Parathyroid adenoma (tissue), 2 donors: ENCODE measurements around the gene ADAMTS3.

Experiments used
- H2AFZ ChIP-seq: fragments of 300-600 bp; sonication (generic); one replicate; pipeline ENCODE4 v1.7.0; 2017; ENCODE audit warnings: antibody characterized with exemption, mild to moderate bottlenecking
- H3K27ac ChIP-seq: fragments of 300-600 bp; sonication (generic); one replicate; pipeline ENCODE4 v1.7.0; 2017
- H3K27me3 ChIP-seq: fragments of 300-600 bp; sonication (generic); one replicate; pipeline ENCODE4 v1.7.0; 2017; ENCODE audit warnings: low read length; ENCODE audit not compliant: control insufficient read depth, insufficient read depth
- H3K36me3 ChIP-seq: fragments of 300-600 bp; sonication (generic); one replicate; pipeline ENCODE4 v1.7.0; 2017; ENCODE audit warnings: low read length; ENCODE audit not compliant: control insufficient read depth, insufficient read depth
- H3K4me1 ChIP-seq: fragments of 300-600 bp; sonication (generic); one replicate; pipeline ENCODE4 v1.7.0; 2017; ENCODE audit warnings: control low read depth
- H3K4me2 ChIP-seq: fragments of 300-600 bp; sonication (generic); one replicate; pipeline ENCODE4 v1.7.0; 2017; ENCODE audit warnings: low read length
- H3K4me3 ChIP-seq: fragments of 300-600 bp; sonication (generic); one replicate; pipeline ENCODE4 v1.7.0; 2017; ENCODE audit warnings: low read depth, low read length
- H3K79me2 ChIP-seq: fragments of 300-600 bp; sonication (generic); one replicate; pipeline ENCODE4 v1.7.0; 2017; ENCODE audit warnings: control low read depth
- H3K9ac ChIP-seq: fragments of 300-600 bp; sonication (generic); one replicate; pipeline ENCODE4 v1.7.0; 2017; ENCODE audit warnings: mild to moderate bottlenecking
- H3K9me3 ChIP-seq: fragments of 300-600 bp; sonication (generic); one replicate; pipeline ENCODE4 v1.7.0; 2017; ENCODE audit warnings: low read length; ENCODE audit not compliant: control insufficient read depth
- CTCF ChIP-seq: fragments of 300-600 bp; sonication (generic); IDR thresholded peaks from one replicate; pipeline ENCODE4 v1.7.0; 2017; ENCODE audit warnings: antibody characterized with exemption, mild to moderate bottlenecking
- donor health status: primary hyperparathyroidism.

Gene ADAMTS3

GRCh38 chr4:72567036-72567435 is 2.0 kb downstream of the ADAMTS3 start:
- H3K9me3 ChIP-seq, result no peaks in the 10 kb centered on the region
- peak overlapping the region; percentile 50 for H2AFZ ChIP-seq
- peak overlapping the region; percentile 87 for H3K27ac ChIP-seq
- H3K27me3 ChIP-seq, result no peaks in the 10 kb centered on the region
- H3K4me1 ChIP-seq, result peaks cover 6% of the 10 kb centered on the region
- no peak overlapping the region for H3K9ac ChIP-seq
- peak overlapping the region; percentile 75 for H3K4me3 ChIP-seq
- H3K79me2 ChIP-seq, result no peaks in the 10 kb centered on the region
- no peaks in the 10 kb centered on the region for H3K36me3 ChIP-seq
- TF ChIP-seq CTCF, result no peak
- H3K4me2 ChIP-seq, result peak overlapping the region; percentile 97

GRCh38 chr4:72566464-72566972 is 2.5 kb downstream of the ADAMTS3 start:
- Histone ChIP-seq H3K27me3 (no peaks in the 10 kb centered on the region), H3K36me3 (no peaks in the 10 kb centered on the region), H3K4me1 (peaks cover 6% of the 10 kb centered on the region), H3K79me2 (no peaks in the 10 kb centered on the region), H3K27ac (peak overlapping the region; percentile 87), H3K9me3 (no peaks in the 10 kb centered on the region), H3K4me3 (no peak overlapping the region), H3K9ac (no peak overlapping the region), H3K4me2 (no peak overlapping the region), H2AFZ (no peak overlapping the region)
- no peak for TF ChIP-seq CTCF

DNA sequence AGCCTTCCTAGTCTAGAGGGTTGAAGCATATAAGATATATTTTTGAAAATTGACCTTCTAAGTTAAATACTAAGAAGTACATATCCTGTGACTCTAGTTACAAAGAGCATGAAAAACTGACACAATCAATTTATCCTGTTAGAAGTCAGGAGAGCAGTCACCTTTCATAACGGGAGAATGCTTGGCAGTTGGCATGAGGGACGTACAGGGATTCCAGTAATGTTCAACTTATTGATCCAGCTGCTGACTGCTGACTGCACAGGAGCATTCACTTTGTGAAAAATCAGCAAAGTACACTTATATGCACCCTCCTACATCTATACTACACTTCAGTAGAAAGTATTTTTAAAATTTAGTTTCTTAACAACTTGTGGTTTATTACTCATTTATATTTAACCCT is 4.2 kb downstream of the ADAMTS3 start:
- Histone ChIP-seq H3K27me3 (no peaks in the 10 kb centered on the region), H3K36me3 (no peaks in the 10 kb centered on the region), H3K4me2 (no peak overlapping the region), H3K9me3 (no peaks in the 10 kb centered on the region), H2AFZ (no peak overlapping the region), H3K4me3 (no peak overlapping the region), H3K79me2 (no peaks in the 10 kb centered on the region), H3K9ac (no peak overlapping the region), H3K4me1 (peaks cover 6% of the 10 kb centered on the region), H3K27ac (no peak overlapping the region)
- no peak for TF ChIP-seq CTCF

DNA sequence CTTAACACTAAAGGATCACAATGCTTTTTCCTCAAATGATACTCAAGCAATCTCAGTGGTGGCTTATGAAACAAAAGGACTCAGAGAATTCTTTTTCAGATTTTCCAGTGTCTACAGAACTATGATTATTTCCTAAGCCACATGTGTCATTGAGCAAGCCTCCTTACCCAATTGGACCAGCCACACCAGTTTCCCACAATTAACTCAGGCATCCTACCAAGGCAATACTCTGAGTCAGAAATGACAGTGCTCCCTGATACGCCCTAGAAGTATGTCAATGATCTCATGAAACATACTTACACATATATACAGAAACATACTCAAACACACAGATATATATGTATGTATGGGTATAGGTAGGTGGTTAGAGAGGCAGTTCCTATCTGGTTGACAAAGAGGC is 4.8 kb downstream of the ADAMTS3 start:
- no peak overlapping the region for H3K4me2 ChIP-seq
- H3K27ac ChIP-seq, result no peak overlapping the region
- H2AFZ ChIP-seq, result no peak overlapping the region
- H3K9ac ChIP-seq, result no peak overlapping the region
- TF ChIP-seq CTCF, result no peak
- peaks cover 6% of the 10 kb centered on the region for H3K4me1 ChIP-seq
- no peaks in the 10 kb centered on the region for H3K27me3 ChIP-seq
- no peaks in the 10 kb centered on the region for H3K9me3 ChIP-seq
- no peaks in the 10 kb centered on the region for H3K79me2 ChIP-seq
- H3K36me3 ChIP-seq, result no peaks in the 10 kb centered on the region
- H3K4me3 ChIP-seq, result no peak overlapping the region

DNA sequence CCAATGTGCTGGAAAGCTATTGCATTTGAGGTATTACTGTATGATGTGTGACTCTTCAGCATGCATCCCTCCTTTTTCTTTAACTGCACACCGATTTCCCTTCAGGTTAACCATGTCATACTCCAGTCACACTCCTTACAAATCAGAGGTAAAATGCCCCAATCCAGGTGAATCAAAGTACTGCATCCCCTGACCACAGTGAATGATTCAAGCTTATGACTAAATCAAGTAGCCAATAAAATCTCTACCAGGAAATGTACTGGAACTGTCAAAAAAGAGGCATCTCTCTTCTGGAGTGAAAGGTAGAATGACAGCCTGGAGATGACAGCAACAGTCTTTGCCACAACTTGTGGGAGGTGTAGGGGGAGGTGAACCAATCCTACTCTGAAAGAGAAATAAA is 10.4 kb downstream of the ADAMTS3 start:
- Histone ChIP-seq H3K27me3 (no peaks in the 10 kb centered on the region), H2AFZ (no peak overlapping the region), H3K9me3 (no peaks in the 10 kb centered on the region), H3K4me3 (no peak overlapping the region), H3K79me2 (no peaks in the 10 kb centered on the region), H3K4me1 (no peaks in the 10 kb centered on the region), H3K9ac (no peak overlapping the region), H3K4me2 (no peak overlapping the region), H3K36me3 (no peaks in the 10 kb centered on the region), H3K27ac (no peak overlapping the region)
- no peak for TF ChIP-seq CTCF
